GM18517 (cell line): ENCODE data around the gene C1orf226.
"Not testable (repeated sequence)": the region's sequence is repeated elsewhere in the genome, so short reads cannot be mapped to it uniquely, and the experiment has no call there.

ENCODE experiments used
- ATAC-seq: cut with Tn5 transposase; IDR thresholded peaks from one replicate; pipeline ENCODE4 v1.9.1; 2021; ENCODE audit warnings: mild to moderate bottlenecking, moderate library complexity; ENCODE audit not compliant: unreplicated experiment

The C1orf226 gene

DNA sequence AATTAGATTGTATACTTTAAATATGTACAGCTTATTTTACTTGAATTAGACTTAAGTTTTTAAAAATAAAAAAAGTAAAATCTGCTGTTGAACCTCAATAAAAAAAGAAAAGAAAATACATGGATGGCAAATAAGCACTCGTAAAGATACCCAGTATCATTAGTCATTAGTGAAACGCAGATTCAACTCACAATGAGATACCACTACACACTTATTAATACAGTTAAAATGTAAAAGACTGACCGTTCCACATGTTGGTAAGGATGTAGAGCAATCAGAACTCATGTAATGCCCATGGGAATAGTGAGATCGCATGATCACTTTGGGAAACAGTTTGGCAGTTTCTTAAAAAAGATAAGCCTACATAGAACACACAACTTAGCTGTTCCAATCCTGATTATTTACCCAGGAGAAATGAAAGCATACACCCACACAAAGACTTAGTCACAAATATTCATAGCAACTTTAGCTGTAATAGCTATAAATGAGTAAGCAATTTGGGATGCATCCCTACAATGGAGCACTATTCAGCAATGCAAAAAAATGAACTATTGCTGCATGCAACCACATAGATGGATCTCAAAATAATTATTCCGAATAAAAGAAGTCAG, 23.1 kb downstream of the C1orf226 start:
- no peak for ATAC-seq

- ATAC-seq: no peak
These were observed 24.3 kb downstream of the C1orf226 start for GRCh38 chr1:162405800-162406199.

DNA sequence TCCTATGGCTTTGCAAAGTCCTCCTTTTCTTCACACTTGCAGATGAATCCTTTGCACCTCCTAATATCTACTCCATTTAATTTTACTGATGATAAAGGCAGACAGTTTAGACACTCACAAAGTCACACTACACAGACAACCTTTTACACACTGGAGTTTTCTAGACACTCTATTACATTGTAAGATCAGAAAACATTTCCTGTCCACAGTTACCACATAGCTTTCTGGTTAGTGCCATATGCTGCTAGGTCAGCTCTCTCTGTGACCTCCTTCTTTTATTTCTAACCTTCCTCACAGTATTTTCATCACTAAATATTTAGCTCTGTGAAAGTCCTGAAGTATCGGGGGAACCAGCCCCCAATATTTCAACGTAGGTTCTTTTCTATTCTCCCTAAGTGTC, 25.3 kb downstream of the C1orf226 start:
- no peak for ATAC-seq

GRCh38 chr1:162407539-162407938, 26.0 kb downstream of the C1orf226 start:
- ATAC-seq: no peak

DNA sequence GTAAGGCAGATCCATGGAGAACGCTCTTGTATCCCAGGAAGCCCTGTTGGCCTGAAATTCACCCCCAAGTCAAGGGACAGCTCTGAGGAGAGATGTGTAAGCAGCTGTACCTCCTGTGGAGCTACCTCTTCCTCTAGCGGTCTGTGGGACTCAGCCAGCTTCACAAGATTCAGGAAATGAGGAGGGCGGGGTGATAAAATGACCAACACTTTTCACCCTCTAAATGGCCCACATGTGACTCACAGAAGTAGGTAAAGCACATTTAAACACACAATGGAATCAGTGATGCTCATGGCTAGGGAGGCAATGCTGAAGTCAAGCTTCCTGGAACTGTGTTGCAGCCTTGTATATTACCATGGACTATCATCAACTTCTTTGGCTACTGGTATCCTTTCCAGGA, 30.5 kb downstream of the C1orf226 start, which contains the start of gene SH2D1B:
TSS of gene SH2D1B (minus strand) at position 135 of the 400 bp plus-strand sequence. CDS start at position 15, 120 bp downstream.
- no peak for ATAC-seq

DNA sequence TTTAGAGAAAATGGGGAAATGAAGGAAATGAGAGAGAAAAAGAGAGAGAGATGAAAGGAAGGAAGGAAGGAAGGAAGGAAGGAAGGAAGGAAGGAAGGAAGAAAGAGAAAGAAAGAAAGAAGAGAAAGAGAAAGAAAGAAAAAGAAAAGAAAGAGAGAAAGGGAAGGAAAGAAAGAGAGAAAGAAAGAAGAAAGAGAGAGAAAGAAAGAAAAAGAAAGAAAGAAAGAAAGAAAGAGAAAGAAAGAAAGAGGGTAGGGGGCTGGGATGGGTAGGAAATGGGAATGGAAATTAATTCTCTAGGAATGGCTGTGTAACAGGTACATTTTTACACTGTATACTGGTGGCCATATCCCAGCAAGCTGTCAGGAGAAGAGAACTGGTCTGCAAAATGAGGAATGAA, 34.7 kb downstream of the C1orf226 start:
- ATAC-seq: no peak

GRCh38 chr1:162416909-162417308, 35.4 kb downstream of the C1orf226 start:
- ATAC-seq: no peak

DNA sequence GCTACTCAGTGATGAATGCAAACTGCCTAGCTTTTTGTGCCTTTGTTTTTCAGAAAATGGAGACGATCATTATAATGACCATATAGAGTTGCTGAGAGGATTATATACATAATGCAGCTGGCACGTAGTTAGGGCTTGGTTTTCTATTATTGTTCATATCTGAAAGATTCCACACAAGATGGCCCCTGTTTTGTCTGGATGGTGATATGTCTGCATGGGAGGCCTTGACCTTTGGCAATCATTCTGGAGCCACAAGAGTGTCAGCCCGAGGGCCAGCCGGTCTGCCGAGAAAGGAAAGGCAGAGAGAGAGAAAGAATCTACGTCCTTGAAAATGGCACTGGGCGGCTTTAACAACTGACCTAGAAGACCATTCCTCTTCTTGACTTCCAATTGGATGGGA, 36.1 kb downstream of the C1orf226 start:
- ATAC-seq: no peak

DNA sequence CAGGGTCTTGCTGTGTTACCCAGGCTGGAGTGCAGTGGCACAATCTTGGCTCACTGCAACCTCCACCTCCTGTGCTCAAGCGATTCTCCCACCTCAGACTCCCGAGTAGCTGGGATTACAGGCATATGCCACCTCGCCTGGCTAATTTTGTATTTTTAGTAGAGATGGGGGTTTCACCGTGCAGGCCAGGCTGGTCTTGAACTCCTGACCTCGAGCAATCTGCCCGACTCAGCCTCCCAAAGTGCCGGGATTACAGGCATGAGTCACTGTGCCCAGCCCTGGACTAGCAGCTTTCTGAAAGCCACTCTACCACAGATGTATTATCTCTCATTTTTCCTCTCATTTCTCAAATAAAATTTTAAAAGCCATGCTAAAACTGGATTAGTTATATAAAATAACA, 37.1 kb downstream of the C1orf226 start:
- ATAC-seq: not testable (repeated sequence)

- not testable (repeated sequence) for ATAC-seq
These were observed 38.0 kb downstream of the C1orf226 start for GRCh38 chr1:162419450-162419931.

DNA sequence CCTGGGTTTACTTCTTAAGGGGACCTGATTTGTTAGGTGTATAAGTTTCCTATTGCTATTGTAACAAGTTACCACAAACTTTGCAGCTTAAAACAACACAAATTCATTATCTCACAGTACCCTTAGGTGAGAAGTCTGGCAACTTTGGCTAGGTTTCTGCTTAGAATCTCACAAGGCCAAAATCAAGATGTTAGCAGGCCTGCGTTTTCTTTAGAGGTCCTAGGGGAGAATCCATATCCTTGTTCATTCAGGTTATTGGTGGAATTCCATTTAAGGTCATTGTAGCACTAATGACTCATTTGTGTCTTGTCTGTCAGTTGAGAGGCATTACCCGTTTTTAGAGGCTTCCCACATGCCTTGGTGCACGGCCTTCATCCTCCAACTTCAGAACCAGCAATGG, 38.6 kb downstream of the C1orf226 start:
- ATAC-seq: no peak

GRCh38 chr1:162421258-162422164, 40.0 kb downstream of the C1orf226 start:
- ATAC-seq: no peak

- no peak for ATAC-seq
These were observed 41.3 kb downstream of the C1orf226 start for GRCh38 chr1:162422662-162423375.

GRCh38 chr1:162430583-162430982, 49.1 kb downstream of the C1orf226 start:
- no peak for ATAC-seq

GRCh38 chr1:162432977-162433713, 51.6 kb downstream of the C1orf226 start:
- not testable (repeated sequence) for ATAC-seq
